ENCODE results near the gene SETD4.

GRCh38 chr21:36003776-36004175, 56.5 kb downstream of the SETD4 start:
- TF ChIP-seq CTCF (IDR thresholded peaks at IDR 0.05; ENCODE audit: low read depth, low read length) (no peak), EZH2phosphoT487 (IDR thresholded peaks at IDR 0.05; ENCODE audit: low read depth) (no peak)
